GM13977 (cell line): ENCODE results near the gene LPP.

Experiments used
- DNase-seq: peaks from one replicate; pipeline ENCODE4 v3.0.0; 2012; ENCODE audit warnings: low spot score
- CTCF ChIP-seq: IDR thresholded peaks from 2 replicates; pipeline ENCODE4 v1.5.1; 2012; ENCODE audit warnings: mild to moderate bottlenecking, control low read depth; ENCODE audit not compliant: insufficient read depth; ENCODE audit errors: extremely low read depth, missing control alignments
- in situ Hi-C: fragments of 300-500 bp; cut with MboI; formaldehyde crosslinking; loops from one replicate; pipeline ENCODE4 v1.12.0; 2022; ENCODE audit warnings: low sequenced_read_pairs, low pct_unique_long_range_greater_than_20kb, mixed read lengths, inconsistent platforms; ENCODE audit not compliant: unreplicated experiment

Gene LPP

DNA sequence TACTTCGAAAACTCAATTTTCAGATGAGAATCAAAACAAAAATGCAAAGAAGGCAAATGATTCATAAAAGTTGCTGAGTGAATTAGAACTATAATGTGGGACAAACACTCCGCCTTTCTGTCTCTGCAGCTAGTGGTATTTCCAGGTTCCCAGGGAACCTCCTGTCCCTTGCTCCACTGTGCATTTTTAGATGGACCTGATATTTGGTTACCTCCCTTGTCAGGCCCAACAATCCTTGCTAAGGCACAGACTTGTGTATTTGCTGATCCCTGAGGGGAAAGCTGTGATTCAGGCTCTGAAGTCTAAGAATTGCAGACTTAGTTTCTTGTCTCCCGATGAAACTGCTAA lies 162.7 kb downstream of the LPP start:
- in situ Hi-C loops = no loop called here
- no peak for TF ChIP-seq CTCF
- DNase-seq = no peak

- in situ Hi-C loops = no loop called here
- TF ChIP-seq CTCF = no peak
- no peak for DNase-seq
Measured at GRCh38 chr3:188319569-188319968, 165.6 kb downstream of the LPP start.

DNA sequence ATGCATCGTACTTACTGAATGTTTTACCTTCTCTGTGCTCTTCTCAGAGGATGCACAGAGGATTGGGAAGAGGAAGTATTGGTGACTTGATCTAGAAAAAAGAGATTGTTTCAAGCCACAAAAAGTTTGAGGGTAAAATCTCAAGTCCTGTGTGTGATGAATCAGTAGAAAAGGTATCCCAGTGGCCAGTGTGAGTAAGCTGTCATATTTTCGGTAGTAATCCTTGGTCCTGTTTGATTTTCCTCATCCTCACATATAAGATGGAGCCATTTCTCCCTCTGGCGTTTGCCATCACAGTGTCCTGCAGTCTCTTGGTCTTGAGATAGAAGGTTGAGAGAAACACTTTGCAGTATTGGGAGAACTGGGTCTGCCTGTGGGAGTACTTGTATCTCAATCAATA lies 166.8 kb downstream of the LPP start:
- DNase-seq = no peak
- TF ChIP-seq CTCF = no peak
- in situ Hi-C loops = no loop called here

DNA sequence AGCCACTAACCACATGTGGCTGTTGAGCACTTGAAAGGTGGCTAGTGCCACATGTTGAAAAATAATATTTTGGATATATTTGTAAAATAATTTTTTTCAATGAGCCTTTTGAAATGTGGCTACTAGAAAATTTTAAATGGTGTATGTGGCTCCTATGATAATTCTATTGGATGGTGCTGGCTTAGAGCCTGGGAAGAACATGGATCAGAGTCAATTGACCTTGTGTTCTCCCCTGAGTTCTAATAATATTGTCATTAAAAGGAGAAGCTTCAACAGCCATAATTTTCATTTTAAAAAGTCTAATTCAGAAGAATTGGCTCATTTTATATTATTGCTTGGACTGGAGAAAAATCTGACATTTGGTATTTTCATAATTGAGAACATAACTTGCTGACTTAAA lies 167.3 kb downstream of the LPP start:
- TF ChIP-seq CTCF = no peak
- no peak for DNase-seq
- in situ Hi-C loops = no loop called here

- no peak for TF ChIP-seq CTCF
- in situ Hi-C loops = no loop called here
Measured at GRCh38 chr3:188322135-188322887, 168.4 kb downstream of the LPP start.

DNA sequence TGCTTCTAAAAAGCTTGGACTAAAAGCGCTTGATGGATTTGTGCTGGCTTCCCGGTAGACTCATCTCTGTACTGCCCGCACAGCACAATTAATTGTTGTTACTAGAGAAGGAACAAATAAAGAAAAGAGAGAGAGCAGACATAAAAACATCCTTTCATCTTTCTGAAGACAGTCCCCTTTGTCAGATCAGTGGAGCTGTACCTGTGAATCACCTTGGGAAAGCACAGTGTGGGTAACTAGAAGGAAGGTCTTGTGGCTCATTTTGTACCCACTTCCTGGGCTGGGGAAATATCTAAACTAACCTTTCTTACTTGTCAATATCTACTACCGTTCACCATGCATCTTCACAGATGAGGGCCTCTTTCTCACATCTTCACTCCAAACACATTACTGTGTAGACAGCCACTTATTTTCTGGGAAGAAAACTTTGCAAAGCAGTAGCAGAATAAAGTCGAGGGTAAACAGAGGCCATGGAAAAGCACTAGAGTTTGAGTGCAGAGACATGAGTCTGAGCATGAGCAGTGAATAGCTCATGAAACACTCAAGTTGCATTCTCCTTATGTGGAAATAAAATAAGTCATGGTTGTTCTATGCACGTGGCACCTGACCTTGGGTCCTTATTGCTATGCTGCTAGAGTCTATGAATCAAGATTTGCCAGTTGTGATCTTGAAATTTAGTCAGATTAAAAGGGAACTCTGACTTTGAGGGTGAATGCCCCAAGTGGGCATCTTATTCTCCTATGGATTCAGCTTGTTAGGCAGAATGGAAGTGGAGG lies 169.3 kb downstream of the LPP start:
- in situ Hi-C loops = no loop called here
- no peak for DNase-seq

More at GRCh38 chr3:188322135-188322887, 168.4 kb downstream of the LPP start:
- DNase-seq = no peak

More for the DNA sequence above, 169.3 kb downstream of the LPP start:
- no peak for TF ChIP-seq CTCF
